Measurements from ENCODE around the gene RNF19B. TPM values are rescaled to one million over a fixed set of nuclear protein-coding genes. Genes with fewer than 3 reads are reported as not detected.

RNF19B gene
- total RNA-seq, 4 donors from 2014 or later, result 28.1 to 62.1 (median 54.6) TPM

DNA sequence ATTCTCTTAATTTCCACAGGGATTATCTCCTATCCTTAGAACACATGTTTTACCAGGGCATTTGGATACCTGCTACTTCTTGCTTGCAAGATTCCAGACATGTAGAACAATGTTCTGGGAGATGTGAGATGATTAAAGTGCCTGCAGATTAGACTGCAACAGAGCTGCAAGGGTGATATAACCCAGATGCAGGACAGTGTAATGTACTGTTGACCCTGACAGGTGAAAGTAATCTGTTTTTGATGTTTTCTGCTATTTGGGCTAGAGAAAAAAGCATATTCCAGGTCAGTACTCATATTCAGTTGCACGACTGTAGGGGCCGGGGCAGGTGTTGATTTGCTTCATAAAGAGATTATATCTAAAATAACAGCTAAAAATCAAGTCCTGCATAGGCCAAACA lies 36.3 kb downstream of the RNF19B start:
- H3K36me3 ChIP-seq, result no peaks in the 10 kb centered on the region
- no peak overlapping the region for H3K27ac ChIP-seq
- H3K4me1 ChIP-seq, result peaks cover 0 to 20% (median 3%) of the 10 kb centered on the region in 4 donors
- DNase-seq, result no peak
- H3K9me3 ChIP-seq, result no peaks in the 10 kb centered on the region
- H3K27me3 ChIP-seq, result no peaks in the 10 kb centered on the region
- TF ChIP-seq, protein P1, sequence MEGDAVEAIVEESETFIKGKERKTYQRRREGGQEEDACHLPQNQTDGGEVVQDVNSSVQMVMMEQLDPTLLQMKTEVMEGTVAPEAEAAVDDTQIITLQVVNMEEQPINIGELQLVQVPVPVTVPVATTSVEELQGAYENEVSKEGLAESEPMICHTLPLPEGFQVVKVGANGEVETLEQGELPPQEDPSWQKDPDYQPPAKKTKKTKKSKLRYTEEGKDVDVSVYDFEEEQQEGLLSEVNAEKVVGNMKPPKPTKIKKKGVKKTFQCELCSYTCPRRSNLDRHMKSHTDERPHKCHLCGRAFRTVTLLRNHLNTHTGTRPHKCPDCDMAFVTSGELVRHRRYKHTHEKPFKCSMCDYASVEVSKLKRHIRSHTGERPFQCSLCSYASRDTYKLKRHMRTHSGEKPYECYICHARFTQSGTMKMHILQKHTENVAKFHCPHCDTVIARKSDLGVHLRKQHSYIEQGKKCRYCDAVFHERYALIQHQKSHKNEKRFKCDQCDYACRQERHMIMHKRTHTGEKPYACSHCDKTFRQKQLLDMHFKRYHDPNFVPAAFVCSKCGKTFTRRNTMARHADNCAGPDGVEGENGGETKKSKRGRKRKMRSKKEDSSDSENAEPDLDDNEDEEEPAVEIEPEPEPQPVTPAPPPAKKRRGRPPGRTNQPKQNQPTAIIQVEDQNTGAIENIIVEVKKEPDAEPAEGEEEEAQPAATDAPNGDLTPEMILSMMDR (IDR thresholded peaks at IDR 0.05), result no peak
- no peak for TF ChIP-seq POLR2A (IDR thresholded peaks at IDR 0.05)
- H3K4me3 ChIP-seq, result no peak overlapping the region

DNA sequence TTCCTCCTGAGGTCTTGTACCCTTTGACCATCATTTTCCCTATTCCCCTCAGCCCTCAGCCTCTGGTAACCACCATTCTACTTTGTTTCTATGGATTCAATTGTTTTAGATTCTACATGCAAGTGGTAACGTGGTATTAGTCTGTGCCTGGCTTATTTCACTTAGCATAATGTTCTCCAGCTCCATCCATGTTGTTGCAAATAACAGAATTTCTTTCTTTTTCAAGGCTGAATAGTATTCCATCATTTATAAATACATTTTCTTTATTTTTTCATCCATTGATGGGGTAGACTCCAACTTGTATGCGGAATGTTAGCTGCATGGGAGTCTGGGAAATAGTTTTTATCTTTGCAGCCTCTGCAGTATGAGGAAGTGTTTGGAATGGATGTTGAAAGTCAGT lies 37.2 kb downstream of the RNF19B start:
- no peaks in the 10 kb centered on the region for H3K27me3 ChIP-seq
- H3K27ac ChIP-seq, result no peak overlapping the region
- TF ChIP-seq POLR2A (IDR thresholded peaks at IDR 0.05), result no peak
- TF ChIP-seq, protein P1 (IDR thresholded peaks at IDR 0.05), result no peak
- no peak overlapping the region for H3K4me3 ChIP-seq
- H3K36me3 ChIP-seq, result no peaks in the 10 kb centered on the region
- peaks cover 0 to 20% (median 3%) of the 10 kb centered on the region in 4 donors for H3K4me1 ChIP-seq
- H3K9me3 ChIP-seq, result no peaks in the 10 kb centered on the region
- no peak for DNase-seq

- no peak for TF ChIP-seq POLR2A (IDR thresholded peaks at IDR 0.05)
- TF ChIP-seq, protein P1 (IDR thresholded peaks at IDR 0.05), result no peak
- no peaks in the 10 kb centered on the region for H3K36me3 ChIP-seq
- no peak overlapping the region for H3K27ac ChIP-seq
- DNase-seq, result no peak
- H3K4me1 ChIP-seq, result peaks cover 0 to 20% (median 3%) of the 10 kb centered on the region in 4 donors
- H3K9me3 ChIP-seq, result no peaks in the 10 kb centered on the region
- no peak overlapping the region for H3K4me3 ChIP-seq
- no peaks in the 10 kb centered on the region for H3K27me3 ChIP-seq
Observed at GRCh38 chr1:32926562-32926961, 38.0 kb downstream of the RNF19B start.

DNA sequence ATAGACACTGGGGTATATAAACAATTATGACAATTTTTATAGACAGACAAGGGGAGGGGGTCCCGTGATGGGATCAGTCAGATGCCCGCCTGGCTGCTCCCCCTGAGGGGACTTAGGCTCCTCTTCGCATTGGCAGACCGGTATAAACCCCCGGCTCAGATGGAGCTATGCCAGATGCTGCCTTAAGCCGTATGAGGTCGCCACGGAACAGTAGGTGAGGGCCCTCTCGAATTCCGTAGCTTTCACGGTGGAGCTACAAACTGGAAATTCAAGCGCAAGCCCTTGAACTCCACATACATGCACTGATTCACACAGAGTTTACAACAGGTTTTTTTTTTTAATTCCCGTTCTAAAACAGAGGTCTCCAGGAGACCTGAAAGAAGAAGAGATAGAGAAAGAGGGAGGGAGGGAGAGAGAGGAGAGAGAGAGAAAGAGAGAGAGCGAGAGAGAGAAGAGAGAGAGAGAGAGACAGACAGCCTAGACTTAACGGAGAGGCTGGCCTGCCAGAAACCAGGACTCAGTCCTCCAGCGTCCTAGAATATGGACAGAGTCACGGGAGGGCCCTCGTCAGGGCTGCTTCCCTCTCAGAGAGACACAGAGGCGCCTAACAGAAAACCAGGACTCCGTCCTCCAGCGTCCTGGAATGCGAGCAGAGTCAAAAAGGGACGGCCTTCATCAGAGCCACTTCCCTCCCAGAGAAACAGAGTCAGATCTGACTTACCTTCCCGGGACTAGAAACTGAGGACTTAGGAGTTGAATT lies 39.0 kb downstream of the RNF19B start:
- DNase-seq, result peak in 1 of 3 donors; percentile 63
- TF ChIP-seq, protein P1 (IDR thresholded peaks at IDR 0.05), result peak in 1 of 6 experiments; percentile 7
- no peak for TF ChIP-seq POLR2A (IDR thresholded peaks at IDR 0.05)
- H3K9me3 ChIP-seq, result no peaks in the 10 kb centered on the region
- peak overlapping the region in 2 of 4 donors; percentile 34 to 43 for H3K4me3 ChIP-seq
- H3K27me3 ChIP-seq, result no peaks in the 10 kb centered on the region
- H3K27ac ChIP-seq, result peak overlapping the region in 3 of 4 donors; percentile 50 to 76 (median 60)
- no peaks in the 10 kb centered on the region for H3K36me3 ChIP-seq
- H3K4me1 ChIP-seq, result peaks cover 0 to 20% (median 3%) of the 10 kb centered on the region in 4 donors

DNA sequence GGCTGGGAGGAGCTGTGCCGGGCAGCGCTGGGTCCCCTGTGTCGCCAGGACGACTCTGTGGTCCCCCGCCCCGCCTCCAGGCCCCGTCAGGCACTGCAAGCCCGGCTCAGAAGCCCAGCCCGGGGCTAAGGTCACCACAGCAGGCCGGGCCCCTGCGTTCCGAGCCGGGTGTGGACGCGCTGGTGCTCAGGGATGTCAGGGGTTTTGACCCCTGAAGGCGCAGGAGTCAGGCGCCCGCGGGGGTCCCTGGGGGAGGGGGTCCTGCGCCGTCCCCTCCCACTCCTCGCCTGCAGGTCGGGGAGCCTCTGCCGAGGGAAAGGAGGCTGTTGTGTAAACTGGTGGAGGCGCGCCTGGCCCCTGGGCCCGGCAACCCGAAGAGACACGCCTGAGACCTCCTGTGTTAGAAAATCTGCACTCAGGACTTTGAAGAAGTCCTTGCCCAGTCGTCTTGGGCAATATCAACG lies 39.7 kb downstream of the RNF19B start:
- no peaks in the 10 kb centered on the region for H3K9me3 ChIP-seq
- no peaks in the 10 kb centered on the region for H3K27me3 ChIP-seq
- peak overlapping the region in 3 of 4 donors; percentile 50 to 76 (median 60) for H3K27ac ChIP-seq
- peak in 2 of 3 donors; percentile 84 to 89 for DNase-seq
- H3K4me1 ChIP-seq, result peaks cover 0 to 20% (median 3%) of the 10 kb centered on the region in 4 donors
- no peaks in the 10 kb centered on the region for H3K36me3 ChIP-seq
- H3K4me3 ChIP-seq, result peak overlapping the region in 2 of 4 donors; percentile 34 to 43
- TF ChIP-seq POLR2A (IDR thresholded peaks at IDR 0.05), result peak; percentile 74
- TF ChIP-seq, protein P1 (IDR thresholded peaks at IDR 0.05), result peak in 4 of 6 experiments; percentile 6 to 81 (median 69)
